Liver (tissue), 9 donors: ENCODE results near the gene SANBR. TPM values are rescaled to one million over a fixed set of nuclear protein-coding genes. Genes with fewer than 3 reads are reported as not detected.

ENCODE experiments used
- DNase-seq: peaks from one replicate; pipeline ENCODE4 v3.0.0-alpha.2; 2017; ENCODE audit warnings: low spot score
- H3K27ac ChIP-seq, 2 donors: one replicate each; pipeline ENCODE4 v1.7.0; 2013; ENCODE audit warnings: inconsistent platforms in 2 of 2, low read length in 2 of 2, control low read depth in 1 of 2, low read depth in 1 of 2, mild to moderate bottlenecking in 1 of 2
- H3K27me3 ChIP-seq, 4 donors: one replicate each; pipeline versions ENCODE4 v1.6.1 to v1.7.0; 2013; ENCODE audit warnings: low read length in 3 of 4, inconsistent platforms in 1 of 4, mild to moderate bottlenecking in 1 of 4, moderate library complexity in 1 of 4; ENCODE audit not compliant: control insufficient read depth in 4 of 4, insufficient read depth in 4 of 4
- H3K36me3 ChIP-seq, 4 donors: one replicate each; pipeline versions ENCODE4 v1.6.1 to v1.7.0; 2013; ENCODE audit warnings: low read length in 3 of 4, mild to moderate bottlenecking in 3 of 4, low read depth in 1 of 4, moderate library complexity in 1 of 4; ENCODE audit not compliant: control insufficient read depth in 4 of 4, insufficient read depth in 3 of 4
- H3K4me1 ChIP-seq, 4 donors: one replicate each; pipeline versions ENCODE4 v1.6.1 to v1.7.0; 2013; ENCODE audit warnings: low read length in 3 of 4, mild to moderate bottlenecking in 3 of 4, moderate library complexity in 1 of 4; ENCODE audit not compliant: control insufficient read depth in 4 of 4, insufficient read depth in 4 of 4
- H3K4me3 ChIP-seq, 3 donors: one replicate each; pipeline versions ENCODE4 v1.6.1 to v1.7.0; 2013; ENCODE audit warnings: low read length in 3 of 3, control low read depth in 1 of 3, low read depth in 1 of 3, mild to moderate bottlenecking in 1 of 3
- H3K9ac ChIP-seq, 2 donors: one replicate each; pipeline ENCODE4 v1.7.0; 2013; ENCODE audit warnings: low read length in 2 of 2, mild to moderate bottlenecking in 2 of 2, moderate library complexity in 2 of 2, control low read depth in 1 of 2, low read depth in 1 of 2
- H3K9me3 ChIP-seq, 4 donors: one replicate each; pipeline versions ENCODE4 v1.6.1 to v1.7.0; 2013; ENCODE audit warnings: low read length in 3 of 4; ENCODE audit not compliant: control insufficient read depth in 4 of 4
- ATF3 ChIP-seq: IDR thresholded peaks from 2 replicates; pipeline ENCODE4 v1.6.1; 2016; ENCODE audit warnings: antibody characterized with exemption
- CTCF ChIP-seq: fragments of 150-350 bp; IDR thresholded peaks from 2 replicates; pipeline ENCODE4 v1.5.1; 2017; ENCODE audit warnings: improper control_type of control experiment, low read depth, low read length; ENCODE audit not compliant: missing input control
- EGR1 ChIP-seq, 2 donors: IDR thresholded peaks; 2 replicates each; pipeline ENCODE4 v1.6.1; 2016 to 2018; ENCODE audit warnings: antibody characterized with exemption in 2 of 2, low read depth in 2 of 2
- FOXA1 ChIP-seq: IDR thresholded peaks from 2 replicates; pipeline ENCODE4 v1.6.1; 2016; ENCODE audit warnings: antibody characterized with exemption
- FOXA2 ChIP-seq: IDR thresholded peaks from 2 replicates; pipeline ENCODE4 v1.6.1; 2016; ENCODE audit warnings: antibody characterized with exemption
- GABPA ChIP-seq, 2 donors: IDR thresholded peaks in 1 of 2; conservative IDR thresholded peaks in 1 of 2; 2 replicates each; pipeline ENCODE4 v1.6.1; 2016; ENCODE audit warnings: antibody characterized with exemption in 2 of 2, mild to moderate bottlenecking in 1 of 2, moderate library complexity in 1 of 2
- HNF4A ChIP-seq, 2 donors: conservative IDR thresholded peaks; 2 replicates each; pipeline ENCODE4 v1.6.1; 2016; ENCODE audit warnings: antibody characterized with exemption in 2 of 2, mild to moderate bottlenecking in 2 of 2
- HNF4G ChIP-seq: IDR thresholded peaks from 2 replicates; pipeline ENCODE4 v1.6.1; 2016; ENCODE audit warnings: antibody characterized with exemption
- JUND ChIP-seq, 2 donors: IDR thresholded peaks; 2 replicates each; pipeline ENCODE4 v1.6.1; 2016; ENCODE audit warnings: antibody characterized with exemption in 2 of 2
- RXRA ChIP-seq, 2 donors: IDR thresholded peaks; 2 replicates each; pipeline ENCODE4 v1.6.1; 2017 to 2018; ENCODE audit warnings: antibody characterized with exemption in 2 of 2, mild to moderate bottlenecking in 1 of 2
- SP1 ChIP-seq: IDR thresholded peaks from 2 replicates; pipeline ENCODE4 v1.6.1; 2018; ENCODE audit warnings: antibody characterized with exemption, mild to moderate bottlenecking
- YY1 ChIP-seq: IDR thresholded peaks from 2 replicates; pipeline ENCODE4 v1.6.1; 2016; ENCODE audit warnings: antibody characterized with exemption, mild to moderate bottlenecking
- WGBS: extraction: QIAGEN DNeasy Blood & Tissue Kit; methylation state at CpG from one replicate; pipeline ENCODE4 v1.1.7; 2013; 5-methylcytosine and 5-hydroxymethylcytosine counted together
- polyA plus RNA-seq, 2 donors: library from polyadenylated mRNA; stranded (reverse) in 1 of 2; unstranded in 1 of 2; fragments of 200-250 nt in 1 of 2; fragments of >200 nt in 1 of 2; fragmentation: Nextera tagmentation in 1 of 2; extraction: Ambion mirVana in 1 of 2; gene quantifications; one replicate each; pipeline versions ENCODE4 v1.2.1 to v1.2.3, GENCODE V29; 2013 to 2015
- total RNA-seq, 2 donors: library from RNA; depleted of rRNA; stranded (reverse); fragments of >200 nt; gene quantifications; one replicate each; pipeline ENCODE4 v1.2.3, GENCODE V29; 2014
- TF ChIP-seq, protein P1 (sequence below): IDR thresholded peaks from 2 replicates; pipeline ENCODE4 v1.6.1; 2016; ENCODE audit warnings: antibody characterized with exemption
- TF ChIP-seq, protein P2 (sequence below): IDR thresholded peaks from 2 replicates; pipeline ENCODE4 v1.6.1; 2016; ENCODE audit warnings: antibody characterized with exemption
- TF ChIP-seq, protein P3 (sequence below): IDR thresholded peaks from 2 replicates; pipeline ENCODE4 v1.6.1; 2016; ENCODE audit warnings: antibody characterized with exemption, mild to moderate bottlenecking
- donor health status: healthy.
- donor health status: healthy.
- donor health status: healthy.
- donor health status: healthy.
- donor health status: healthy.

The SANBR gene
- total and polyA plus RNA-seq, 4 donors, result 0.59 to 6.2 (median 2.1) TPM

- Histone ChIP-seq H3K4me3 (no peak overlapping the region), H3K9ac (no peak overlapping the region), H3K4me1 (no peaks in the 10 kb centered on the region), H3K27ac (no peak overlapping the region), H3K36me3 (peaks cover 4 to 38% (median 25%) of the 10 kb centered on the region in 4 donors), H3K27me3 (no peaks in the 10 kb centered on the region), H3K9me3 (no peaks in the 10 kb centered on the region)
- TF ChIP-seq, protein P1, sequence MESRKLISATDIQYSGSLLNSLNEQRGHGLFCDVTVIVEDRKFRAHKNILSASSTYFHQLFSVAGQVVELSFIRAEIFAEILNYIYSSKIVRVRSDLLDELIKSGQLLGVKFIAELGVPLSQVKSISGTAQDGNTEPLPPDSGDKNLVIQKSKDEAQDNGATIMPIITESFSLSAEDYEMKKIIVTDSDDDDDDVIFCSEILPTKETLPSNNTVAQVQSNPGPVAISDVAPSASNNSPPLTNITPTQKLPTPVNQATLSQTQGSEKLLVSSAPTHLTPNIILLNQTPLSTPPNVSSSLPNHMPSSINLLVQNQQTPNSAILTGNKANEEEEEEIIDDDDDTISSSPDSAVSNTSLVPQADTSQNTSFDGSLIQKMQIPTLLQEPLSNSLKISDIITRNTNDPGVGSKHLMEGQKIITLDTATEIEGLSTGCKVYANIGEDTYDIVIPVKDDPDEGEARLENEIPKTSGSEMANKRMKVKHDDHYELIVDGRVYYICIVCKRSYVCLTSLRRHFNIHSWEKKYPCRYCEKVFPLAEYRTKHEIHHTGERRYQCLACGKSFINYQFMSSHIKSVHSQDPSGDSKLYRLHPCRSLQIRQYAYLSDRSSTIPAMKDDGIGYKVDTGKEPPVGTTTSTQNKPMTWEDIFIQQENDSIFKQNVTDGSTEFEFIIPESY, result no peak
- TF ChIP-seq ATF3 (no peak), JUND (IDR thresholded peaks at IDR 0.05) (no peak), RXRA (IDR thresholded peaks at IDR 0.05) (no peak), YY1 (no peak), HNF4A (conservative IDR thresholded peaks at IDR 0.05) (no peak), CTCF (no peak)
- TF ChIP-seq, protein P2, sequence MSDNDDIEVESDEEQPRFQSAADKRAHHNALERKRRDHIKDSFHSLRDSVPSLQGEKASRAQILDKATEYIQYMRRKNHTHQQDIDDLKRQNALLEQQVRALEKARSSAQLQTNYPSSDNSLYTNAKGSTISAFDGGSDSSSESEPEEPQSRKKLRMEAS, result no peak
- no peak for DNase-seq
- whole genome bisulfite sequencing, result 73% methylated on average over 2 of the region's 2 CpGs
Measured at GRCh38 chr2:61045226-61045625, 20.4 kb upstream of the SANBR start.

DNA sequence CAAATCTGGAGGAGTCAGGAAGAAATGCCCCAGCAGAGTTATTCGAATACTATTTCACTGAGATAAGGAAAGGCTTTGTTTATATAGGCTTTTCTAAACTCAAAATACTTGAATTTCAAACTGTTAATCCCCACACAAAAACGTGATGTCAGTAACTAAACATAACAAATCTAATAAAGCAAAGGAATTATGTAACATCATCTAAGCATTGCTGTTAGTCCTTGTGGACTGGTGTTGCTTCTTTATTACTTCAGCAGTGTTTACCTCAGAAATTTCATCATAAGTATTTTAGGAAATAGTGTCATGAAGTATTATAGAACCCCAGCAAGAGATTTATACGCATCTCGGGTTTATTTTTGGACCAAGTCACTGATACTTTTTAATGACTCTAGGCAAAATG is 19.7 kb upstream of the SANBR start:
- DNase-seq, result no peak
- no peak for TF ChIP-seq SP1
- TF ChIP-seq HNF4A (conservative IDR thresholded peaks at IDR 0.05), result no peak
- TF ChIP-seq FOXA2, result no peak
- TF ChIP-seq, protein P2, result no peak
- TF ChIP-seq ATF3, result no peak
- no peak for TF ChIP-seq CTCF
- TF ChIP-seq, protein P1, result no peak
- TF ChIP-seq YY1, result no peak
- TF ChIP-seq, protein P3, sequence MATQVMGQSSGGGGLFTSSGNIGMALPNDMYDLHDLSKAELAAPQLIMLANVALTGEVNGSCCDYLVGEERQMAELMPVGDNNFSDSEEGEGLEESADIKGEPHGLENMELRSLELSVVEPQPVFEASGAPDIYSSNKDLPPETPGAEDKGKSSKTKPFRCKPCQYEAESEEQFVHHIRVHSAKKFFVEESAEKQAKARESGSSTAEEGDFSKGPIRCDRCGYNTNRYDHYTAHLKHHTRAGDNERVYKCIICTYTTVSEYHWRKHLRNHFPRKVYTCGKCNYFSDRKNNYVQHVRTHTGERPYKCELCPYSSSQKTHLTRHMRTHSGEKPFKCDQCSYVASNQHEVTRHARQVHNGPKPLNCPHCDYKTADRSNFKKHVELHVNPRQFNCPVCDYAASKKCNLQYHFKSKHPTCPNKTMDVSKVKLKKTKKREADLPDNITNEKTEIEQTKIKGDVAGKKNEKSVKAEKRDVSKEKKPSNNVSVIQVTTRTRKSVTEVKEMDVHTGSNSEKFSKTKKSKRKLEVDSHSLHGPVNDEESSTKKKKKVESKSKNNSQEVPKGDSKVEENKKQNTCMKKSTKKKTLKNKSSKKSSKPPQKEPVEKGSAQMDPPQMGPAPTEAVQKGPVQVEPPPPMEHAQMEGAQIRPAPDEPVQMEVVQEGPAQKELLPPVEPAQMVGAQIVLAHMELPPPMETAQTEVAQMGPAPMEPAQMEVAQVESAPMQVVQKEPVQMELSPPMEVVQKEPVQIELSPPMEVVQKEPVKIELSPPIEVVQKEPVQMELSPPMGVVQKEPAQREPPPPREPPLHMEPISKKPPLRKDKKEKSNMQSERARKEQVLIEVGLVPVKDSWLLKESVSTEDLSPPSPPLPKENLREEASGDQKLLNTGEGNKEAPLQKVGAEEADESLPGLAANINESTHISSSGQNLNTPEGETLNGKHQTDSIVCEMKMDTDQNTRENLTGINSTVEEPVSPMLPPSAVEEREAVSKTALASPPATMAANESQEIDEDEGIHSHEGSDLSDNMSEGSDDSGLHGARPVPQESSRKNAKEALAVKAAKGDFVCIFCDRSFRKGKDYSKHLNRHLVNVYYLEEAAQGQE, result no peak
- no peak for TF ChIP-seq RXRA (IDR thresholded peaks at IDR 0.05)
- no peak for TF ChIP-seq HNF4G
- TF ChIP-seq GABPA (IDR thresholded peaks at IDR 0.05 in 1 of 2, conservative IDR thresholded peaks at IDR 0.05 in 1 of 2), result no peak
- no peak for TF ChIP-seq EGR1 (IDR thresholded peaks at IDR 0.05; ENCODE audit: low read depth in 2 of 2)
- no peak for TF ChIP-seq FOXA1
- Histone ChIP-seq H3K9me3 (no peaks in the 10 kb centered on the region), H3K4me1 (no peaks in the 10 kb centered on the region), H3K4me3 (no peak overlapping the region), H3K27ac (no peak overlapping the region), H3K9ac (no peak overlapping the region), H3K36me3 (peaks cover 5 to 41% (median 29%) of the 10 kb centered on the region in 4 donors), H3K27me3 (no peaks in the 10 kb centered on the region)
- WGBS, result 73% methylated on average over 4 of the region's 4 CpGs
